ENCODE measurements around the gene CD151.

CD151 gene

DNA sequence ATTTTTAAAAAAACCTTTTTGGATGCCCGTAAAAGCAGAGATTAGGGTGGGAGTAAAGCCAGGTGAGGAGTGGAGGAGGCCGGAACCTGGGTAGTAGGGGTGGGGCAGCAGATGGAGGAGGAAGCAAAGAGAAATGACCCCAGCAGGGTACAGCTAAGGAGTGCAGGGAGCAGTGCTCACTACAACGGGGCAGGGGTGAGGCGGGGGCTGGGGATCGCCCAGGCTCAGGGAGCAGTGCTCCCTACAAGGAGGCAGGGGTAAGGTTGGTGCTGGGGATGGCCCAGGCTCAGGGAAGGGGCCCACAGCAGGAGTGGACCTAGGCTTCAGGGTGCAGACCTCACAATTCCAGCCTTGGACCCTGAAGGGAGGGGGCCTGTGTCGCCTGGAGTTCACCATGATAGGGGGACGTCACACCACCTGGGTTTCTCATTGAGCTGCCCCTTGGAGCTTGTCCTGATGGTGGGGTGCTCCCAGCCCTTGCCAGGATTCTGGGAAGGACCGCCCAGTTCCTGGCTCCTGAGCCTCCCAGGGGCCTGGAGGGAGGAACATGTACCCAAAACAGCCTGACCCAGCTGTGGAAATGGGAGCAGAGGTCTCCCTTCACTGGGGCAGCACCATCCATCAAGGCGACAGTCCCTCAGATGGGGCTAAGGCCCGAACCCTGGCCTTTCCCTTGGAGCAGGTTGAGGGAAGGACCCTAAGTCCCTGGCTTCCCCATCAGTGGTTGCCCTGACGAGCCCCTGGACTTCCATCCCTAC, 16.9 kb upstream of the CD151 start:
- no peak for DNase-seq (ENCODE audit: low spot score)

DNA sequence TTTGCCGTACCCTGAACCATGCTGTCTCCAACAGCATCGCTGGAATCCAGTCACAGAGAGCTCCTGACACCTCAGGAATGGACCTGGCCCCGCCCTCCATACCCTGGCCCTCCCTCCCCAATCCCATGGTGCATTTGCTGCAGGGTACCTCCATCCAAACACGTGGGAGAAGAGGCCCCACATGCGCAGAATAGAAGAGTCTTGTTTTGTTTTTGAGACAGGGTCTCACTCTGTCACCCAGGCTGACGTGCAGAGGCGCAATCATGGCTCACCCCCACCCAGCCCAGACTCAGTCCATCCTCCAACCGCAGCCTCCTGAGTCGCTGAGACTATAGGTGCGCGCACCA, 16.3 kb upstream of the CD151 start:
- peak; percentile 81 for DNase-seq (ENCODE audit: low spot score)

DNA sequence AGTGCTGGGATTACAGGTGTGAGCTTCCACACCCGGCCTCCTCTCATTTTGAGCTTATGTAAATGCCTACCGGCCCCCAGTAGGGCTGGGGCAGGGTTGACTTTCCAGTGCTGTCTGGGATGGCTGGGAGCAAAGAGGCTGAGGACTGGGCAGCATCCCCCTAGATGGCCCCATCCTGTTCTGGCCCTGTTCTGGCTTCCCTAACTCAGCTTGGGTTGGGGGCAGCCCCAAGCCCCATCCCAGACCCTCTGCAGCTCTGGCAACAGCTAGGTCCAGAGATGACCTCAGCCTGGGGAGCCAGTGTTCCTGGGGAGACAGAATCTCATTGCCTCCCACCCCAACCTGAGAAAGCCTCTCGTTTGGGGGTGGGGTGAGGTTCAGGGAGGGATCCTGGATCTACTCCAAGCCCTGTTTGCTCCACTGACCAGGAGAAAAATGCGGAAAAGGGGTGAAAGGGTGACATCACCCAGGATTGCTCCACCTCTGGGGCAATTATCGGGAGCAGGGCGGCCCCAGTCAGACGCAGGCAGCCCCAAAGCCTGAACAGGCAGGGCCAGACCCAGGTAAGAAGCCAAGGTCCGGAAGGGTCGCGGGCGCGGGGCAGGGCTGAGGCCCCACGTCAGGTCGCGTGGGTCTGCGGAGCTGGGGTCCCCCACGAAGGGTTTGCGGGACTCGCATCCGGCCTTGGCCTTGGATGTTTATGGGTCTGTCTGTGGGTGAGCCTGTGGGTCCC, 14.2 kb upstream of the CD151 start, which contains the start of gene PNPLA2:
PNPLA2 (plus strand) TSS at position 519 of the 733 bp plus-strand sequence. CDS start 805 bp downstream, outside the sequence.
- peak; percentile 66 for DNase-seq (ENCODE audit: low spot score)

DNA sequence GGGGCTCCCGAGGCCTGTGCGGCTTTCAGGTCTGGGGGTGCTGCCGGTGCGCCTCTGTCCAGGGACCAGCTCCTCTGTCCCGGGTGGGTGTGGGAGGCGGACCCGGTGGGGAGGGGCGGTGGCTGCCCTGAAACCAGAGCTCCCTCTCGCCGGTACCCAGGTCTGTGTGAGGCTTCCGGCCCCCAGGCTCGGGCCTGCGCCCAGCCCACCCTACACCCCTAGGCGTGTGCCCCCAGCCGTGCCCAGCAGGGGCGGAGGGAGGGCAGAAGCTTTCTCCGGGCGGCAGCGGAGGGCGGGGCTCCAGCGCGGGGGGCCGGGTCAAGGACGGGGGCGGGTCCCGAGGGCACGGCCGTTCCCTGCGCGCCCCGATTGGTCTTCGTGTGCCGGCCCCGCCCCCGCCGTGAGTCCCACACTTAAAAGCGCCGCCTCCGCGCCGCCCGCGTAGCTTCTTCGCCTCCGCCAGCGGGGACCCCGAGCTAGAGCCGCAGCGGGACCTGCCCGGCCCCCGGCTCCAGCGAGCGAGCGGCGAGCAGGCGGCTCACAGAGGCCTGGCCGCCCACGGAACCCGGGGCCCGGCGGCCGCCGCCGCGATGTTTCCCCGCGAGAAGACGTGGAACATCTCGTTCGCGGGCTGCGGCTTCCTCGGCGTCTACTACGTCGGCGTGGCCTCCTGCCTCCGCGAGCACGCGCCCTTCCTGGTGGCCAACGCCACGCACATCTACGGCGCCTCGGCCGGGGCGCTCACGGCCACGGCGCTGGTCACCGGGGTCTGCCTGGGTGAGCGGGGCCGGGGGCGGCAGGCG, 13.4 kb upstream of the CD151 start:
- DNase-seq (ENCODE audit: low spot score), result peak; percentile 89

DNA sequence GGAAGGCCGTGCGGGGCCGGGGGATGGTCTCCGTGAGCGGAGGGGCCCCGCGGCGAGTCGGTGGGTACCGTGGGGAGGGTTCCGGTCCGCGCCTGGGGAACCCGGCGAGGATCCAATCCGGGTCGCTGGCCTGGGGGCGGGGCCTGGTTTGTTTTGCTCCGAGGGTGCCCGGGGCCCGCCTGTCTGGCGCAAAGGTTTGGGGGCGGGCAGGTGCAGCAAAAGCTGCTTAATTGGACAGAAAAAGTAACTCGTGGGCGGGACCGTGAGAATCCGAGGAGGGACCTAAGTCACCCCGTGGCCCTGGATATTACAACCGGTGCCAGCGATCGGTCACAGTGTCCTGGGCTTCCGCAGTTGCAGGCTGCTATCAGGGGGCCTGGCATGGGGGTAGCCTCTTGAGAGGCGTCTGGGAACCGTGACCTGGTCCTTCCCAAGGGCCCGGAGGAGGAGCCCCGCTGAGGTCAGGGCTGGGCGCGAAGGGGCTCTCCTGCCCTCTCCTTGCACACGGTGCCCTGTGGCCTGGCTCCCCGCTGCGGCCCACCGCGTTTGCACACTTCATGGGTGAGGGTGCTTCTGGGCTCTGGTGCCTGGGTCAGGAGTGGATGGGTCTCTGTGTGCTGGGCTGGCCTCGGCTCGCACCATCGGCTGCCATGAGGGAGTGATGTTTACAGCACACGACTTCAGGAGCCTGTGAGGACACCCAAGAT, 12.7 kb upstream of the CD151 start:
- peak; percentile 86 for DNase-seq (ENCODE audit: low spot score)

DNA sequence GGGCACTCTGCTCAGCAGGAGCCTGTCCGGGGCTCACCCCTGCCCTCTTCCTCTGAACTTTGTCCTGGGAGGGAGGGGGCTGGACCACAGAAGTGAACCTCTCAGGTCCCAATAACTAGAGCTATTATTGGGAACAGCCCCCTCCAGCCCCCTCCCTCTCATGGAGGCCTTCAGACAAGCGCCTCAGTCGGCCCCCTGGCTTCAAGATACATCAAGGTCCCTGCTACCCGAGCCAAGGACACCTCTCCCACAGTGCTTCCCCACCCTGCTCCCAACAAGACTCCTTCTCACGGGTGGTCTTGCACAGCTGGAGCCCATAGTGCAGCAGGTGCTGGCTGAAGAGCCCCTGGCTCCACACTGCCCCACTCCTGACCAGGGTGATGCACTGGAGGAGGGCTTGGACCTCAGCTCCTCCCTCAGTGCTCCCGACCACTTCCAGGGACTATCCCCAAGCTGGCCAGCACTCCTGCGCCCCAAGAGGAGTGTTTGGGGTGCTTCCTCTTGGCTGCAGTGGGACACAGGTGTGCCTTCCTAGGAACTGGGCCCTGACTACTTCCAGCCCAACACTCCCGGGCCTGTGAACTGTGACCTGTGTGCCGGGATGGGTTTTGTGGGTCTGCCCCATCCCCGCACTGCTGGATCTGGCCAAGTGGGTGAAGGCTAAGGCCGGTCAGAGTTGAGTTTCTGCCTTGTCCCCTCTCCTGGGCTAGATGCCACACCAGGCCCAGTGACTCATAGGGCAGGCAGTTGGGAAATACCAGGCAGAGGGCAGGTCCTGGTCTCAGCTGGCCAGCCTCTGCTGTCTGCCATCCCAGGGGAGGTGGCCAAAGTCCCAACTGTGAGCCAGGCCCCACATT, 11.9 kb upstream of the CD151 start:
- DNase-seq (ENCODE audit: low spot score), result no peak

DNA sequence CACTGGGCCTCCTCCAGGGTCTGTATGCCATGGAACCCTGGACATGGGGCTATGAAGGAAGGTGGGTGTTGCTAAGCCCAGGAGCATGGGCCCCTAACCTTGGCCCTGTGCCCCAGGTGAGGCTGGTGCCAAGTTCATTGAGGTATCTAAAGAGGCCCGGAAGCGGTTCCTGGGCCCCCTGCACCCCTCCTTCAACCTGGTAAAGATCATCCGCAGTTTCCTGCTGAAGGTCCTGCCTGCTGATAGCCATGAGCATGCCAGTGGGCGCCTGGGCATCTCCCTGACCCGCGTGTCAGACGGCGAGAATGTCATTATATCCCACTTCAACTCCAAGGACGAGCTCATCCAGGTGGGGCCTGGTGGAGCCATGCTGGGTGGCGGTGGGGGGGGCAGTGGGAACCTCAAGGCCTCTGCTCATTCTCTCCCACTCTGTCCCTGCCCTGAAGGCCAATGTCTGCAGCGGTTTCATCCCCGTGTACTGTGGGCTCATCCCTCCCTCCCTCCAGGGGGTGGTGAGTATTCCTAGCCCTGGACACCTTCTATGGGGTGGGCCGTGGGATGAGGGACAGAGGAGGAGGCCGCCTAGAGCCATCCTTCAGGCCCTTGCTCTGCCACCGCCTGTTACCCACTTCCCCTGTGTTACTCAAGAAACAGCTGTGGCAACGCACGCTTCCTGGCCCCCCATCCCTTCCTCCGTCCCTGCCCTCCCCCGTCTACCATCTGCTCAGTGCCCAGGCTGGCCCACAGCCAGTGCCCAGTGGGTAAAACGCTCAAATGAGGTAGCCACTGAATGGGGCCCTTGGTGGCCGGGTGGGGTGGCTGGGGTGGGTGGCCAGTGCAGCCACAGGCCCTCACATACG, 11.0 kb upstream of the CD151 start:
- DNase-seq (ENCODE audit: low spot score), result no peak

DNA sequence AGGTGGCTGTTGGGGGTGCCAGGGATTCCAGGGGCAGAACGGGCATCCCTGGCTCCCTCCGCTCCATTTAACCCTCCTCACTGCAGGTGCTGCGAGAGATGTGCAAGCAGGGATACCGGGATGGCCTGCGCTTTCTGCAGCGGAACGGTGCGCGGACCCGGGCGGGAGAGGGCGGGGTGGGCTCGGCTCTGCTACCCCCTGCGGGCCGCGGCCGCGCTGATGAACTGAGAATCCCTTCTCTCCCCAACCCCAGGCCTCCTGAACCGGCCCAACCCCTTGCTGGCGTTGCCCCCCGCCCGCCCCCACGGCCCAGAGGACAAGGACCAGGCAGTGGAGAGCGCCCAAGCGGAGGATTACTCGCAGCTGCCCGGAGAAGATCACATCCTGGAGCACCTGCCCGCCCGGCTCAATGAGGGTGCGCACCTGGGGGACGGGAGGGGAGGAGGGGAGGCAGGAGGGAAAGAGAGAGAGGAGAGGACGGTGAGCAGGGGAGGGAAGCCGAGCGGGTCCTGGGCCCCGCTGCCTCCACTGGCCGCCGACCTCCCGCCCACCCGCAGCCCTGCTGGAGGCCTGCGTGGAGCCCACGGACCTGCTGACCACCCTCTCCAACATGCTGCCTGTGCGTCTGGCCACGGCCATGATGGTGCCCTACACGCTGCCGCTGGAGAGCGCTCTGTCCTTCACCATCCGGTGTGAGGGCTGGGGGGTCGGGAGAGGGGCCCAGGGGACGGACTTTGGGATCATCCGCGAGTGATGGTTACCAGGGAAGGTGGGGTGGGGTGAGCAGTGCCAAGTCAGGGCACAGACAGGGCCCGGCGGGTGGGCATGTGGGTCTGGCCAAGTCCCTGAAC, 9.1 kb upstream of the CD151 start:
- DNase-seq (ENCODE audit: low spot score), result no peak

DNA sequence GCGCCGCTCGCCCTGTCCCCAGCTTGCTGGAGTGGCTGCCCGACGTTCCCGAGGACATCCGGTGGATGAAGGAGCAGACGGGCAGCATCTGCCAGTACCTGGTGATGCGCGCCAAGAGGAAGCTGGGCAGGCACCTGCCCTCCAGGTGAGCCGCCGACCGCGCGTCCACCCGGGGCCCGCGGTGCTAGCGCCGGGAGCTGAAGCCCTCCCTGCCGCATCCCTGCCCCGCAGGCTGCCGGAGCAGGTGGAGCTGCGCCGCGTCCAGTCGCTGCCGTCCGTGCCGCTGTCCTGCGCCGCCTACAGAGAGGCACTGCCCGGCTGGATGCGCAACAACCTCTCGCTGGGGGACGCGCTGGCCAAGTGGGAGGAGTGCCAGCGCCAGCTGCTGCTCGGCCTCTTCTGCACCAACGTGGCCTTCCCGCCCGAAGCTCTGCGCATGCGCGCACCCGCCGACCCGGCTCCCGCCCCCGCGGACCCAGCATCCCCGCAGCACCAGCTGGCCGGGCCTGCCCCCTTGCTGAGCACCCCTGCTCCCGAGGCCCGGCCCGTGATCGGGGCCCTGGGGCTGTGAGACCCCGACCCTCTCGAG, 8.4 kb upstream of the CD151 start:
- no peak for DNase-seq (ENCODE audit: low spot score)

DNA sequence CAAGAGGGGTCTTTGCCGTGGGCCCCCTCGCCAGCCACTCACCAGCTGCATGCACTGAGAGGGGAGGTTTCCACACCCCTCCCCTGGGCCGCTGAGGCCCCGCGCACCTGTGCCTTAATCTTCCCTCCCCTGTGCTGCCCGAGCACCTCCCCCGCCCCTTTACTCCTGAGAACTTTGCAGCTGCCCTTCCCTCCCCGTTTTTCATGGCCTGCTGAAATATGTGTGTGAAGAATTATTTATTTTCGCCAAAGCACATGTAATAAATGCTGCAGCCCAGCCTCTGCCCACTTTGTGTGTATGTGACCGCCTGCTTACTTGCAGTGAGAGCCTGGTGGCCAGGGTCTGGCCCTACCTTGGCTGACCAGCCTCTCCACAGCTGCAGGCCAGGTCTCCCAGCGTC, 7.8 kb upstream of the CD151 start:
- no peak for DNase-seq (ENCODE audit: low spot score)

DNA sequence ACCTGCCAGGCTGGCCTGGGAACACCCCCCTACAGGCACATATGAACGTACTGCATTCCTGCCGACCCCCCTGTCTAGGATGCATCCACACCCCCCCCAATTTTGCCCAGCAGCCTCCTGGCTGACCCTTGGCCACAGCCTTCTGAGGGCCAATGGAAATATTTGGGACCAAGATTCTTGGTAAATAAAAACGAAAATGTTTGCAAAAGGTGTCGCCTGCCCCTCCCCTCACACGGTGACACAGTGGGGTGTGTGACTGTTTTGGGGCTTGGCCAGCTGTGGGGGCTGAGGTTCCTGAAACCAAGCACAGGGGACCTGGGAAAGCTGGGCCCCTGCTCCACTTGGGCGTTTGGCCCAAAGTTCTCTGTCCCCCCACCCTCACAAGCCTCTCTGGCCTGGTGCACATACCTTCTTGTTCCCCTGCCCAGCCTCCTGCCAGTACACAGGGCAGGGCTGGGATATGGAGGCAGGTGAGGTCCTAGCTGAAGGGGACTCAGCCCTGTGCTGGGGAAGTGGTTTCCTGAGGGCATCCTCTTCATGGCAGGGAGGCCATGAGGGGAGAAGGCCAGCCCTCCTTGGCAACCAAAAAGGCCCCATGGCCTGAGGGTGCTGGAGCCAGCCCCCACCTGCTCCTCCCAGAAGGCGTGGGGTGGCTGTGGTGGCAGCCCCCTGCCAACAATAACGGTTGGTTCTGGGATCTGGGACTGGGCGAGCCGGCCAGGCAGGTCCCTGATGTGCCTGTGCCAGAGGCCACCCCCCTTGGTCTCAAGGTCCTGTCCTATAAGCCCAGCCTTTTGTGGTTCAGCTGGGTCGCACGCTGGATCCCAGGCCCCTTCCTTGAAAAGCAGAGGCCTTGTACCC, 7.2 kb upstream of the CD151 start:
- no peak for DNase-seq (ENCODE audit: low spot score)

DNA sequence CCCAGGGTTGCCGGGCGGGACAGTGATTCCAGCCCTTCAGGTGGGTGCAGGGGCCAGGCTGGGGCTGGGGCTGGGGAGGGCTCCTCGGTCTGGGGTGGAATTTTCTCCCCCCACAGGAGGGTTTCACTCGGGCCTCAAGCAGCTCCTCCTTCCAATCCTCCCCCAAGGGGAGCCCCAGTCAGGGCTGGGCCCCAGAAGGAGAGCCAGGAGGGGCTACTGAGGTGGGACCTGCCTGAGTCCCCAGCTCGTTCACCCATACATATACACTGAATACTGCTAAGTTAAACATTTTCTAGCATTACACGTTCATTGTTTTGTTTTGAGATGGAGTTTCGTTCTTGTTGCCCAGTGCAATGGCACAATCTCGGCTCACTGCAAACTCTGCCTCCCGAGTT, 6.5 kb upstream of the CD151 start:
- DNase-seq (ENCODE audit: low spot score), result no peak

DNA sequence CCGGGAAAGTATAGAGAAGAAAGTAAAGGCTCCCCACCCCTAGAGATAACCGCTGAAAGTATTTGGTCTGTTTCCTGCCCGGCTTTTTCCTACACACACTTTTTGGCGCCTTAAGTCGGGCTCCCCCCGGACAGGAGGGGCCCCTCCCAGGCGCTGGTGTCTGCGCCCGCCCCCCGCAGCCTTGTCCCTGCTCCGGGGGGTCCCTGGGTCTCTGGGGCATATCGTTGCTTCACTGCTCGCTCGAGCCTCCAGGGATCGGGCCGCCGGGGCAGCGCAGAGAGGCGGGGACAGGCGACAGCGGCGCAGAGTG, 6.0 kb upstream of the CD151 start:
- DNase-seq (ENCODE audit: low spot score), result no peak

DNA sequence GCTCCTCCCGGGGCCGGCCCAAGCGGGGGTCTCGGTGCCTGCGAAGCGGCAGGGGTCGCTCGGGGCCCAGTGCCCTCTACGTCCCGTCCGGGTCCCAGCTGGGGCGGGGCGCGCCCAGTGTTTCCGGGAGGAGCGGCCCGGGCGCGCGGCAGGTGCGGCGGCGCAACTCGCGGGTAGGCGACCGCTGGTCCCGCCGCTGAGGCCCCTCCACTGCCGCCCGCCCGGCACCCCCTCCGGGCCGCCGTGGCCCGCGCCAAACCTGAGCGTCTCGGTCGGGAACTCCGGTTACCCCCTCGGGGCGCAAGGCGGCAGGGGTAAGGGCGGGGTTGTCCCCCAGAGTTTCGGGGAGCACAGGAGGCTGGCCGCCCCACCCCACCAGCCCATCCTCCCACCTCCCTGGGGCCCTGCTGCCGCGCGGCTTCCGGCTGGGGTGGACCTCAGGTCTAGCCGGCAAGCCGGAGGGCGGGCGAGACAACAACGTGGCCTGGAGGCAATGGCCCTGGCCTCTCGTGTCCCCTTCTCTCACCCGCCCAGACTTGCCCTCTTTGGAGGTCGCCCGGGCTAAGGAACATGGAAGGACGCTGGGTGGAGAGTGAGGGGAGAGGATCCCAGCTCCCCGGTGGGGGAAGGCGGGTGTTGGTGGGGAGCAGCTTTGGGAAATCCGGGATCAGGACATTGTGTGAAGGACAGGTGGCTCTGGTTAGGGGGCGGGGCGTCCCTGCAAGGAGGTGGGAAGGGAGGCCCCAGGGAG, 5.4 kb upstream of the CD151 start:
- DNase-seq (ENCODE audit: low spot score), result no peak

DNA sequence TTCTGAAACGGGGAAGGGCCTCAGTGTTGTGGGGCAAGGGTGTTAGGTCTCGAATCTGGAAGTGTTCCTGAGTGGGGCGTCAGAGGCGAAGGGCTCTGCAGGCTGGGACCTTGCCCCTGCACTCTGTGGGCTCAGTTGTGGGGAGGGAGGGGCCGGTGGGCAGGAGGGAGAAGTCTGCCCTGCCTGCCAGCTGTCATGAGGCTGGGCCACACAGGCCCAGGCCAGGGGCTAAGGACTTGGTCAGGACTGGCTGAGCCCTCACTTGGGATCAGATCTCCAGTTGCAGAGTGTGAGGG, 4.9 kb upstream of the CD151 start, which contains the start of gene CRACR2B:
CRACR2B (plus strand) TSS at position 23 of the 296 bp plus-strand sequence. CDS start 689 bp downstream, outside the sequence.
- DNase-seq (ENCODE audit: low spot score), result no peak

DNA sequence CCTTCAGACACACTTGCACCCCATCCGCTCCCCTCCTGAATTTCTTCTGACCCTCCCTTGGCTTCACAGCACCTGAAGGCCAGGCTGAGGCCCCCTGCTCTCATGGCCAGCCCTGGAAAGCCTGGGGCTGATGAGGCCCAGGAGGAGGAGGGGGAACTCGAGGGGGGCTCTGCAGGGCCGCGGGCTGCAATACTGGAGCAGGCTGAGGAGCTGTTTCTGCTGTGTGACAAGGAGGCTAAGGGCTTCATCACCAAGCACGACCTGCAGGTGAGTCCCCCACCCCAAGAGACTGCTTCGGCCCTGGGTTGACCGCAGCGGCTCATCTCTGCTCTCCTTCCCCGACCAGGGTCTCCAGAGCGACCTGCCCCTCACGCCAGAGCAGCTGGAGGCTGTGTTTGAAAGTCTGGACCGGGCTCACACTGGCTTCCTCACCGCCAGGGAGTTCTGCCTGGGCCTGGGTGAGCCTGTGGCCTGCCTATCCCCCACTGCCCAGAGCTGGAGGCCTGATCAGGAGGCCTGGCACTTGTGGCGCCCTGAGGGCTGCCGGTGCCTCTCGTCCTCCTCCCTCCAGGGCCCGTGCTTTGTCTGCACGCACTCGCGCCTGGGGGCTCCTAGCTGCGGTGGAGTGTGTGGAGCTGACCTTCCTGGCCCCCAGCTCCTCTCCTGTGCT, 4.1 kb upstream of the CD151 start:
- no peak for DNase-seq (ENCODE audit: low spot score)

Measured in cerebellar cortex (tissue), 1 donor.